ENCODE data around the gene ATP8A2.
"Not testable (repeated sequence)": the region's sequence is repeated elsewhere in the genome, so short reads cannot be mapped to it uniquely, and the experiment has no call there.

Gene ATP8A2

DNA sequence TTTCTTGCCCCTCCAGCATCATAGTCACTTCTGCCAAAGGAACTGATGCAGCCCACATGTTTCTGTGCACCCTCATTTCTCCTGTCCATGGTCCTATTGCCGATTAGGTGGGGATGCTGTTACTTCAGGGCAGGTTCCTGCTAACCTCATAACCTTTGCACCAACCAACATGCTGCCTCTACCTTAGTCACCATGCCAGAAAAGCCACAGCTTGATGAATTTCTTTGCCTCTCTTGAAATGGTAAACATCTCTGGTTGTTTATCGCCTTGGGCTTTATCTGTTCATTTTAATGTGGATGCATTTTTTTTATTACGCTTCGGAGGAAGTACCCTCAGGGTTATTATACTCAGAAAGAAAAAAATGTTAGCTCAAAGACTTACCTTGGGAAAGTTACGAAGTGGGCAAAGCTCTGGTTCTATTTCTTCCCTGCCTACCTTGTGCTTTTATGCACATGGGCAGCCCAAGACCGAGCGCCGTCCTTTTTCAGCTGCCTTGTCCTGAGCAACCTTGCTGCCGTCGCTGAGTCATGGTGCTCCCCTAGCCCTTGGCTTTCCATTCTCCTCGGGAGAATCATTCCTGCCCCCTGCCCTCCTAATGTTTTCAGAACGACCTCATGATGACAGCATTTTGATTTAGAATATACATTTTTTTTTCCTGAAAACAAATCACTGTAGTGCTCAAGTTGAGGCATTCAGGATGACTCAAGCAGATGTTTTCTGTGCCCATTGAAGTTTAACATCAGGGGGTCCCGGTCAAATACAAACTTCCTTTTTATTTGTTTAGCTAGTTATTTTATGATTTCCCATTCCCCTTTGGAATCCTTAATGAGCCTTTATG lies 400.1 kb downstream of the ATP8A2 start:
- no peak for DNase-seq

- DNase-seq, result not testable (repeated sequence)
Observed at GRCh38 chr13:25772534-25772933, 400.8 kb downstream of the ATP8A2 start.

DNA sequence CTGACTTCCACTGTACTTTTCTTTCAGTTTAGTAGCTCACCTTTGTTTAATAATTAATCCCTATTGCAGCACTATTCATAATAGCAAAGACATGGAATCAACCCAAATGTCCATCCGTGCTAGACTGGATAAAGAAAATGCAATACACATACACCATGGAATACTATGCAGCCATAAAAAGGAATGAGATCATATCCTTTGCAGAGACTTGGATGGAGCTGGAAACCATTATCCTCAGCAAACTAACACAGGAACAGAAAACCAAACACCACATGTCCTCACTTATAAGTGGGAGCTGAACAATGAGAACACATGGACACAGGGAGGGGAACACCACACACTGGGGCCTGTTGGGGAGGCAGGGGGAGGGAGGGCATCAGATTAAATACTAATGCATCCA lies 402.3 kb downstream of the ATP8A2 start:
- not testable (repeated sequence) for DNase-seq

- no peak for DNase-seq
Observed at GRCh38 chr13:25775275-25775674, 403.5 kb downstream of the ATP8A2 start.

- DNase-seq, result no peak
Observed at GRCh38 chr13:25775986-25776385, 404.2 kb downstream of the ATP8A2 start.

GRCh38 chr13:25776722-25777121 lies 404.9 kb downstream of the ATP8A2 start:
- DNase-seq, result no peak

DNA sequence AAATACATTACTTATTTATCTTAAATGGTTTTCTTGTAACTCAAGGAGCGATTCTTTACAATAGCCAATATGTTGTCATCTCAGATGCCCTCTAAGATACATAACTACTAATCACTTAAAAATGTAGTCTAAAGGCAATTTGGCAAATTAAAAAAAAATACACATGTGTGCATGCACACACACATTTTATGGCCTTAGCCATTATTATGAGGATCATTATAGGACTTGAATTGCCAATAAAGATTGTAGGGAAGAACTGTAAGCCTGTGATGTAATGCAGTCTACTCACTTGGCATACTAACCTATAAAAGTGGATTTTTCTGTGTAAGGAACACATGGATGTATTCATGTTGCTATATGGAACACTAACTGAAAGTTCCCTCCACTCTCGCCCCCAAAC lies 405.7 kb downstream of the ATP8A2 start:
- no peak for DNase-seq

- DNase-seq, result no peak
Observed at GRCh38 chr13:25778365-25778764, 406.6 kb downstream of the ATP8A2 start.

DNA sequence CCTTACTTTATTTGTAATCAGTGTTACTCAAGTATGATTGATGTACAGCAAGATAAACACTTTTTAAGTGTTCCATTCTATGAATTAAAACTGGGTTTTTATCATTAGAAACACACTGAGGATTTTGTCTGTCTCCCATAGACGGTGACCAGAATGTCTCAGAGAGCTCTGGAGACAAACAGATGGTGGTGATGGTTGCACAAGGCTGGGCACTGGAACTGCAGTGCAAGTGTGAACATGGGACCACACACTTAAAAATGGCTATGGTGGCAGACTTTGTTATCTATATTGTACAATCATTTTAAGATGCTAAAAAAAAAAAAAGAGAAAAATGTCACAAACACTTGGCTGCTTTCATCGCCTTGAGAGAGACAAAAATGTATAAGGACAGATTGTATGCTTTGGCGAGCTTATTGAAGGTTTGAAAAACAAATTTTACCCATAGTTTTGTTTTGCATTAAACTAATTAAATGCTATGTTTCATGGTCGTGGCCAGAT lies 407.1 kb downstream of the ATP8A2 start:
- DNase-seq, result no peak

DNA sequence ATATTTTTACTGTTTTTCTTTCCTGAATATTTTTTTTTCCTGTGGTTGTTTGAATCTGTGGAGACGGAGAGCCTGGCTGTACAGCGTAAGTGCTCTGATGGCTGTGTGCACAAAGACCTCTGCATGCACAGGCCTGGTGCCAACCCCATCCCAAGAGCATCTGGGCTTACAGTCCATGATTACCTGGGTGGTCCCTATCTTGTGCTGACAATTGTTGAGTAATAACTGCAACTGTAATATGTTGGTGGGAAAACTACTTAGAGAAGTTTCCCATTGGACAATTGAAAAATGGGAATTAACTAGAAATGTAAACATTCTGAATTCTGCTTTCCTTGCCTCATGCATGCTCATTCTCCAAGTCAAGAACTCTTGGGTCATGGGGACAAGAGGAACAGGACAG lies 411.3 kb downstream of the ATP8A2 start:
- DNase-seq, result no peak

DNA sequence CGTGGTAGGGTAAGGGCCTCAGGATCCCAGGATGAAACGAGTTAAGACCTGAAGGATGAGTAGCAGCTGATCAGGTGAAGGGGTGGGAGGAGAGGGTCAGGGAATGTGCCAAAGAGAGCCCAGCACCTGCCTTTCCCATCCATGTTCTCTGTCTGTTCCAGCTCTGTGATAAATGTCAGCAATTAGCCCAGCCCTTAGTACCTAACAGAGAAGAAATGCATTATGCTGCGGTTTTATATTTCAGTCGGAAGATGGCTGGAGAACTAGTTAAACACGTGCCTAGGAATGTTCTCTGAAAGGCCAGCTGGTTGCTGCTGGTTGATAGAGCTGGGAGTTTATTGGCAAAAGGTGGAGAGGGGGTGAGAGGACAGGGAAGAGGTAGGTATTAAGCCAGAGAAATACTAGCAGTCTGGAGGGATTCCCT lies 411.8 kb downstream of the ATP8A2 start:
- no peak for DNase-seq

- no peak for DNase-seq
Observed at GRCh38 chr13:25784119-25784518, 412.3 kb downstream of the ATP8A2 start.

DNA sequence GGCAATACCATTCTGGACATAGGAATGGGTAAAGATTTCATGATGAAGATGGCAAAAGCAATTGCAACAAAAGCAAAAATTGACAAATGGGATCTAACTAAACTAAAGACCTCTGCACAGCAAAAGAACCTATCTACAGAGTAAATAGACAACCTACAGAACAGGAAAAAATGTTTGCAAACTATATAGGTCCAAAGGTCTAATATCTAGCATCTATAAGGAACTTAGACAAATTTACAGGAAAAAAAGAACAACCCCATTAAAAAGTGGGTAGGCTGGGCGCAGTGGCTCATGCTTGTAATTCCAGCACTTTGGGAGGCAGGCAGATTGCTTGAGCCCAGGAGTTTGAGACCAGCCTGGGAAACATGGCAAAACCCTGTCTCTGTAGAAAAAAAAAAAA lies 418.4 kb downstream of the ATP8A2 start:
- not testable (repeated sequence) for DNase-seq

GRCh38 chr13:25795277-25795676 lies 423.5 kb downstream of the ATP8A2 start:
- no peak for DNase-seq

DNA sequence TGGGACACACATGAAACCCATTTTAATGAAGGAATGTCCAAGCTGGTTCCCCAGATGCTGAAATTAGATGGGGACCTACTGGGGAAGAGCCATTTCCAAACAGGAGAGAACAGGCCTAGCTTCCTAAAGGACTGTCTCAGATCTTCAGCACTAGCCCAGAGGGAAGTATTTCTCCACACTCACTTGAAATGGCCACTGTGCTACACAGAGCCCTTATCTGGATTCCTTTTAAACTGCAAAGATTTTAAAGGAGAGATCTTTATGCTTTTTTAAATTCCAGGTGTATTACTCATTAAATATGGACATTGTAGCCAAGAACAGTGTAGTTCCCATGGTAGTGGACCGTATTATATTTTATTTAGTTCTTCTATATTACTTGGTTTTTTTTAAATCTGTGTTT lies 424.7 kb downstream of the ATP8A2 start:
- no peak for DNase-seq

DNA sequence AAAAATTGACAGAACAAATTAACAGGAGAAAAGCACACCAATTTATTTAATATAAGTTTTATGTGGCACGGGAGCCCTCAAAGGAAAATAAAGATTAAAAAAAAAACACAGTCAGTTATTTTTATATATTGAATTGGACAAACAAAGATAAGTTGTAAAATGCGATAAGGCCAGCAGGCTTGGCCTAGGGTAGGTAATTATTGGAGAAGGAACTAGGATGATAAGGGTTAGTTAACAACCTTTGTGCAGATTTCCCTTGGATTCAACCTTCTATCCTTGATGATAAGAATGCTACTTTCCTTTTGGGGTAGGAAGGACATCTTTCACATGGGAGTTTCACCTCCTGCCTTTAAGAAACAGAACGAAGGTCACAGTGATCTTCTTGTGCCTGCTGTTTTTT lies 427.2 kb downstream of the ATP8A2 start:
- no peak for DNase-seq

GRCh38 chr13:25800523-25800922 lies 428.7 kb downstream of the ATP8A2 start:
- DNase-seq, result no peak

DNA sequence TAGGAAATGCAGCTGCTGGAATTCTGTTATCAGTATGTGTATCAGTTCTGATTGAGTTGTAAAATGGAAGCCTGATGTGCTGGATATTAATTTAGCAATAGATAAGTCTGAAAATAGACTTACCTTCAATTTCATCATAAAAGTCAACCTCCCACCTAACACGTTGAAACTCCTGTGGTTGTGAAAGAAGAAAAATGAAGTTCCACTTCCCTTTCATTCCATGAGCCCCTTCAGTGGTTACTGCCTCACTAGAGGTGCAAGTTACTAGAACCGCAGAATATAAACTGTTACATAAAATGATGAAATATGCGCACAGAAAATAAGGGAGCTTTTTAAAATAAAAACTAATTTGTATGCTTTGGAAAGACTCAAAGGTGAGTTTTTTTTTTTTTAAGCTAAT lies 430.8 kb downstream of the ATP8A2 start:
- no peak for DNase-seq

DNA sequence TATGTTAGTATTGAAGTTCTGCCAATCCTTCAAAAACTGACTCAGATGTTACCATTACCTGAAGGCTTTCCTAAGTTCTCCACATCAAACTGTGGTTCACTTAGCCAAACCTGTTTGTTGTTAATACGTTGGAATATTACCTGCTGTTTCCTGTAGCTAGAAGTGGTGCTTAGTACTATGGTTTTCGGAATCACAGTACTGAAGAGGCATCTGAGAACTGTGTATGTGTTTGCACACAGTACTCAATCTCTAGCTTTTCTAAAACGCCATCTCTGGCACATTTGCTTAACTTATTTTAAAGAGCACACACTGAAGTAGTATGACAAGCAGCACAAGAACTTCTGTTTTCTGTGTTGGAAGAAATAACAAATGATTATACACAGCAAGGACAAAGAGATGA lies 431.9 kb downstream of the ATP8A2 start:
- no peak for DNase-seq

DNA sequence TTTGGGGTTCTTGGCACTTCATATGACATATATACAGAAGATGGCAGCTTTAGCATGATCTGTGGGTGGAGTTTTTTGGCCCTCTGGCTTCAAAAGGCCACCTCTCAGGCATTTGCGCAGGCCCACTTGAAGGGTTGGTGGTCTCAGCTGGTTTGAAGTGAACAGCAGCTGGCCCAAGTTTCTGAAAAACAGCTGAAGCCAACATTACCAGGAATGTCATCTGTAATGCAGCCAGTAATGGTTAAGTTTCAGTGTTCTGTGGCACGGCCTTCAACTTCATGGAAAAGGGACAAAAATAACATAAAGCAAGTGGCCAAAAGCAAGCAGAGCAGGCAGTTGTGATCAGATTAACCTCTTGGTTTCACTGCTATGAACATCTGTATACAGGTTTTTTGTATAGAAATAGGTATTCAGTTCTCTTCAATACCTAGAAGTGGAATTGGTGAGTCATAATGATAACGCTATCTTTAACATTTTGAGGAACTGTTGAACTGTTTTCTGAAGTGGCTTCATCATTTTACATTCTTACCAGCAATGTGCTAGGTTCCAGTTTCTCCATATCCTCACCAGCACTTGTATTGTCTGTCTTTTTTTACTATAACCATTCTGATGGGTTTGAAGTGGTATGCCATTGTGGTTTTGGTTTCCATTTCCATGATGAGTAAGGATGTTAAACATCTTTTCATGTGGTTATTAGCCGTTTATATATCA lies 434.6 kb downstream of the ATP8A2 start:
- no peak for DNase-seq

DNA sequence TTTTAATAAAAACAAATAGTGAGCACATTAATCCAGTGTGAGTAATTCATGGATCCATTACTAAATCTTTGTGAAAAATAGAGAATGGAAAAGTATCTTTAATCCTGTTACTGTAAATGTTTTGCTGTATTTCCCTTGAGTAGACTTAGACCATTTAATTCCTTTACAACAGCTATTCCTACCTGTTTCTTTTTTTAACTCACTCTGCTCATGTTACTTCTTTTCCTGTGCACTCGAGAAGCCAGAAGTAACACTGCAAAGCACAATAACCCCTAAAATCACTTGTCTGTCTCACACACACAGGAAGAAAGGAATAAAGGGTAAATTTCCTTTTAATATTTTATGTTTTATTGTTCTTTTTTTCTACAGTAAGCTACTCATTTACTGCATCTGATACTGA lies 435.8 kb downstream of the ATP8A2 start:
- no peak for DNase-seq

DNA sequence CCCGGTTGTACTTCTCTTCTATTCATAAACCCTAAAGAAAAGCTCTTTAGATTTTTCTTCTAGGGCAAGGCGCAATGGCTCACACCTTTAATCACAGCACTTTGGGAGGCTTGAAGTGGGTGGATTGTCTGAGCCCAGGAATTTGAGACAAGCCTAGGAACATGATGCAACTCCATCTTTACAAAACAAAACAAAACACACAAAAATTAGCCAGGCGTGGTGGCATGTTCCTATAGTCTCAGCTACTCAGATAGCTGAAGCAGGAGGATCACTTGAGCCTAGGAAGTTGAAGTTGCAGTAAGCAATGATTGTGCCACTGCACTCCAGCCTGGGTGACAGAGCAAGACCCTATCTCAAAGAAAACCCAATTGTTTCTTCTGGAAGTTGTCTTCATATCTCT lies 439.7 kb downstream of the ATP8A2 start:
- no peak for DNase-seq

DNA sequence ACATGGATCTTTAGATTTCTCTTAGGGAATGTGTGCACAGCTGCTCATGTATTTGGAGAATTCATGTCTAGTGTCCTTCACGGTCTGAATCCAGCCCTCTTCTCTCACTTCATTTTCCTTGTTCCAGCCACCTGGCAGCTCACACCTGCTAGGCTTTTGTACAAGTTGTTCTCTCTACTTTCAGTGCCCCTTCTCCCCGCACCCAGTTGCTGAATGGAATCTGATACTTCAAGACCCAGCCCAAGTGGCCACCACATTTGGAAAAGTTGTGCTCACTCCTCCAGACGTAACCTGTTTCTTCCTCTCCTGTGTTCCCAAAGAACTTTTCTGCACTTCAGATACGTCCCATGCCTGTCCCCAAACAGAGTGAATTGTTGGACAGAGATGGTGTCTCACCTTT lies 444.5 kb downstream of the ATP8A2 start:
- no peak for DNase-seq

DNA sequence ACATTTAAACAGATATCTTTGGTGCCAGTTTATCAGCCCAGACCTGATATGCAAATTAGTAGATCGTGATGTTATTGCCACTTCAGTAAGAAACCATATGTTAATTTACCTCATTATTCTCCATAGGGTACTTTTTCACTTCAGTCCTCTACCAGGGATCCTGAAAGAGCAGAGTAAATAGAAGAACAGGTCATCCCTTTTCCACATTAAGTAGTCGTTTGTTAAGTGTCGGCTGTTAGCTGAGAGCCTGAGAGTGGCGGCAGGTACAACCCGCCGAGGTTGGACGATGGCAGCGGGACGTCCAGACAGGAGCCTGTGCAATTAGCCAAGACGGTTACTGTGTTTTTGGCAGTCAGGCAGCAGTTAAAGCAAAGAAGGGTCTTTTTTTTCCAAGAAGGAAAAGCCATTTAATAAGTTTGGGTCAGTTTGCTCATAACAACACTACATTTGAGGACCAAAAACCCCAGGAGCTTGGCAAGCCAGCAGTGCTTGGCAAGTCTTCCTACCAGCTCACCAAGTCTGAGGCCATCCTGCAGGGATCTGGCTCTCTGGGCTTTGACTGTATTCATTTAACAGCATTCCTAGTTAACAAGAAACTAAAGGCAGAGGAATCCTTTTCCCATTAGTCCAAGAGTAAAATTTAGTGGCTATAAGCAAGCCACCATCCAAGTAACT lies 448.2 kb downstream of the ATP8A2 start:
- no peak for DNase-seq
